ENCODE measurements around the gene SAYSD1. TPM values are rescaled to one million over a fixed set of nuclear protein-coding genes. Genes with fewer than 3 reads are reported as not detected.

Gene SAYSD1
- total and polyA plus RNA-seq, 8 donors, result 1.2 to 24.8 (median 7.7) TPM

GRCh38 chr6:39072830-39073229, 42.2 kb downstream of the SAYSD1 start:
- 95 to 98% (median 95%) methylated on average over 4 to 9 of the region's 9 CpGs for whole genome bisulfite sequencing, 5 donors
- no peaks in the 10 kb centered on the region for H3K9me3 ChIP-seq
- no peaks in the 10 kb centered on the region for H3K36me3 ChIP-seq
- peak in 1 of 2 donors; percentile 17 for DNase-seq
- no peaks in the 10 kb centered on the region for H3K4me1 ChIP-seq
- H3K27ac ChIP-seq, result no peak overlapping the region
- intact Hi-C loops (cut with DNase I; ENCODE audit: low total_unique reads), result no loop called here
- peaks cover 0 to 9% (median 0%) of the 10 kb centered on the region in 3 donors for H3K27me3 ChIP-seq
- TF ChIP-seq POLR2A (IDR thresholded peaks at IDR 0.05) (no peak), POLR2AphosphoS5 (IDR thresholded peaks at IDR 0.05) (no peak), CTCF (IDR thresholded peaks at IDR 0.05) (no peak), EP300 (IDR thresholded peaks at IDR 0.05) (no peak)
- H3K4me3 ChIP-seq, result no peak overlapping the region

GRCh38 chr6:39068391-39068790, 46.6 kb downstream of the SAYSD1 start:
- TF ChIP-seq POLR2AphosphoS5 (IDR thresholded peaks at IDR 0.05) (no peak), POLR2A (IDR thresholded peaks at IDR 0.05) (no peak), CTCF (IDR thresholded peaks at IDR 0.05) (no peak), EP300 (IDR thresholded peaks at IDR 0.05) (no peak)
- 73 to 86% (median 80%) methylated on average over 7 of the region's 7 CpGs for WGBS, 5 donors
- no peak overlapping the region for H3K27ac ChIP-seq
- intact Hi-C loops (cut with DNase I; ENCODE audit: low total_unique reads), result no loop called here
- H3K27me3 ChIP-seq, result peaks cover 0 to 17% (median 0%) of the 10 kb centered on the region in 3 donors
- H3K36me3 ChIP-seq, result no peaks in the 10 kb centered on the region
- H3K4me3 ChIP-seq, result no peak overlapping the region
- no peaks in the 10 kb centered on the region for H3K9me3 ChIP-seq
- DNase-seq, result no peak
- H3K4me1 ChIP-seq, result no peaks in the 10 kb centered on the region

GRCh38 chr6:39065561-39065960, 49.4 kb downstream of the SAYSD1 start:
- TF ChIP-seq POLR2A (IDR thresholded peaks at IDR 0.05) (no peak), CTCF (IDR thresholded peaks at IDR 0.05) (no peak), EP300 (IDR thresholded peaks at IDR 0.05) (no peak), POLR2AphosphoS5 (IDR thresholded peaks at IDR 0.05) (no peak)
- Histone ChIP-seq H3K4me1 (no peaks in the 10 kb centered on the region), H3K9me3 (no peaks in the 10 kb centered on the region), H3K36me3 (no peaks in the 10 kb centered on the region), H3K27me3 (peaks cover 0 to 39% (median 0%) of the 10 kb centered on the region in 3 donors), H3K27ac (no peak overlapping the region), H3K4me3 (no peak overlapping the region)
- intact Hi-C loops (cut with DNase I; ENCODE audit: low total_unique reads), result no loop called here
- WGBS, 5 donors, result 85 to 92% (median 89%) methylated on average over 8 of the region's 8 CpGs
- DNase-seq, result no peak

DNA sequence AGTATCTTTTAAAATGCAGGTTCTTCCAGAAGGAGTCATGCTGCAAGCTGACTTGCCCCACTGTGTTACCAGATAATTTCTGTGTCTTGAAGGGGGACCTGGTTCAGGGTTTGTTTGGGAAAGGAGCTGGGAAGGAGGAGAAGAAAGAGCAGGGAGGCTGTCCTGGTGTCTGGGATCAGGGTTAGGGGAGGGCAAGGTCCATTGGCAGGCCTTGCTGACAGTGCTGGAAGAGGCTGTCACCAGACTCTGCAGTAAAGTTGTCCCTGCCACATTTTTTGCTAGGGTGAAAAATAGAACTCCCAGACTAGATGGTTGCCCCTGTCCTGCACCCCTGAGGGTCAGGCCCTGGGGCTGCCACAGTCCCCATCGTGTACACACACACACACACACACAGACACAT, 51.5 kb downstream of the SAYSD1 start:
- H3K36me3 ChIP-seq, result no peaks in the 10 kb centered on the region
- no peaks in the 10 kb centered on the region for H3K9me3 ChIP-seq
- peaks cover 0 to 57% (median 0%) of the 10 kb centered on the region in 3 donors for H3K27me3 ChIP-seq
- no peak for DNase-seq
- H3K27ac ChIP-seq, result no peak overlapping the region
- intact Hi-C loops (cut with DNase I; ENCODE audit: low total_unique reads), result no loop called here
- TF ChIP-seq POLR2A (IDR thresholded peaks at IDR 0.05), result no peak
- TF ChIP-seq POLR2AphosphoS5 (IDR thresholded peaks at IDR 0.05), result no peak
- H3K4me1 ChIP-seq, result peaks cover 0 to 3% (median 0%) of the 10 kb centered on the region in 4 donors
- H3K4me3 ChIP-seq, result no peak overlapping the region
- 11 to 50% (median 27%) methylated on average over 1 of the region's 1 CpG for WGBS, 5 donors

DNA sequence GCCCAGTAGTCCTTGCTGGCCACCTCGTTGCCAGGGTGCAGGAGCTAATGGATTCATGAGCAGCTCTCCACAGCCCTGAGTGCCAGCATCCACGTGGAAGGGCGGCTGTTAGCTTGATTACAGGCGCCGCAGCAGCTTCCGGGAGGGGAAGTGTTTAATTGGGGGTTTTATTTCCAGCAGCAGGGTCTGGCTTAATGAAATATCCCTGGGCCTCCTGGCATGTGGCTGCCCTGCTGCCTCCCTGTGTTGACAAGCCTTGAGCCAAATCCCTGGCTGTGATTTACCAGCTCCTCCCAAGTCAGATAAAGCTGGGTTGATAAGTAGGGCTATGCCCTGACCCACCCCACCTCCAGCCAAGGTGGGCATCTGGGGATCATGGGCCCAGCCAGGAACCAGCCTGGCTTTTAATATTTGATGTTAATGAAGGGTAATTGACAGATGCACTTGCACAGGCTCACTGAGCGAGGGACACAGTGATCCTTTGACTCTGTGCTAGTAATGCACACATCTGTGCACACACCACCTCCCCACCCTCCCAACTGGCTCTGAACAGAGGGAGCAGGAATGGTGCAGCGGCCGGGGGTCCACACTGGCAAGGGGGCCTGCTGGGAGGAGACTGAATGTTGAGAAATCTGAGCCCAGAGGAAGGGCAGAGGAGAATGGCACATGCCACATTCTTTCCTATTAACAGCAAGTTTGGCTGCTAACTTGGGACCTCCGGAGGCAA, 52.8 kb downstream of the SAYSD1 start:
- intact Hi-C loops (cut with DNase I; ENCODE audit: low total_unique reads), result no loop called here
- peak in 1 of 2 donors; percentile 58 for DNase-seq
- H3K4me1 ChIP-seq, result peaks cover 0 to 3% (median 0%) of the 10 kb centered on the region in 4 donors
- no peaks in the 10 kb centered on the region for H3K36me3 ChIP-seq
- no peak overlapping the region for H3K4me3 ChIP-seq
- H3K9me3 ChIP-seq, result no peaks in the 10 kb centered on the region
- H3K27me3 ChIP-seq, result peaks cover 0 to 50% (median 0%) of the 10 kb centered on the region in 3 donors
- 32 to 59% (median 41%) methylated on average over 10 of the region's 10 CpGs for WGBS, 5 donors
- no peak overlapping the region for H3K27ac ChIP-seq
- no peak for TF ChIP-seq CTCF (IDR thresholded peaks at IDR 0.05)
- TF ChIP-seq POLR2AphosphoS5 (IDR thresholded peaks at IDR 0.05), result no peak

Measured in stomach (tissue), 9 donors.